Keratinocyte (primary cell): ENCODE measurements around the gene SMIM33. TPM values are rescaled to one million over a fixed set of nuclear protein-coding genes. Genes with fewer than 3 reads are reported as not detected.
A peak's percentile ranks its signal among the peaks of the same experiment; 100 is the strongest.
"Not testable (repeated sequence)": the region's sequence is repeated elsewhere in the genome, so short reads cannot be mapped to it uniquely, and the experiment has no call there.

ENCODE experiments used
- DNase-seq: peaks from one replicate; pipeline ENCODE4 v3.0.0-alpha.2; 2011; ENCODE audit warnings: low read depth, missing footprints, low spot score
- FAIRE-seq: peaks from 2 replicates; lab custom pipeline; 2011; peaks lifted over from hg19 to GRCh38; lab: Jason Lieb, UNC
- H2AFZ ChIP-seq: 2 replicates; pipeline ENCODE4 v1.6.0; 2012; ENCODE audit warnings: low read length, control low read depth, inconsistent platforms; ENCODE audit not compliant: control insufficient read depth
- H3K27ac ChIP-seq: 2 replicates; pipeline ENCODE4 v1.5.1; 2011; ENCODE audit warnings: low read length; ENCODE audit not compliant: control insufficient read depth, insufficient read depth
- H3K27me3 ChIP-seq: 3 replicates; pipeline ENCODE4 v1.6.0; 2011; ENCODE audit warnings: low read length; ENCODE audit not compliant: control insufficient read depth, insufficient read depth; ENCODE audit errors: extremely low read depth
- H3K36me3 ChIP-seq, 2 experiments: 2 replicates in 1 of 2; 3 replicates in 1 of 2; pipeline ENCODE4 v1.5.1; 2011; ENCODE audit warnings: low read length in 2 of 2, mild to moderate bottlenecking in 1 of 2; ENCODE audit not compliant: control insufficient read depth in 2 of 2, insufficient read depth in 2 of 2; ENCODE audit errors: extremely low read depth in 1 of 2
- H3K4me1 ChIP-seq: 3 replicates; pipeline ENCODE4 v1.5.1; 2011; ENCODE audit warnings: low read length; ENCODE audit not compliant: control insufficient read depth, insufficient read depth; ENCODE audit errors: extremely low read depth
- H3K4me2 ChIP-seq: 3 replicates; pipeline ENCODE4 v1.6.0; 2011; ENCODE audit warnings: low read depth, low read length; ENCODE audit not compliant: control insufficient read depth, insufficient read depth; ENCODE audit errors: extremely low read depth
- H3K4me3 ChIP-seq, 3 experiments: fragments of 200-600 bp in 1 of 3; sonication (generic) in 1 of 3; 2 replicates in 2 of 3; 3 replicates in 1 of 3; pipeline ENCODE4 v1.5.1; 2011 to 2016; ENCODE audit warnings: low read length in 3 of 3, mild to moderate bottlenecking in 3 of 3, control low read depth in 2 of 3, inconsistent platforms in 1 of 3, low read depth in 1 of 3, mixed read lengths in 1 of 3, mixed run types in 1 of 3, moderate library complexity in 1 of 3; ENCODE audit not compliant: control insufficient read depth in 2 of 3, insufficient read depth in 2 of 3; ENCODE audit errors: extremely low read depth in 1 of 3
- H3K79me2 ChIP-seq: 2 replicates; pipeline ENCODE4 v1.6.0; 2012; ENCODE audit warnings: low read length; ENCODE audit not compliant: control insufficient read depth, insufficient read depth
- H3K9ac ChIP-seq: 3 replicates; pipeline ENCODE4 v1.6.0; 2011; ENCODE audit warnings: low read length; ENCODE audit not compliant: control insufficient read depth, insufficient read depth; ENCODE audit errors: extremely low read depth
- H3K9me1 ChIP-seq: 3 replicates; pipeline ENCODE4 v1.6.0; 2011; ENCODE audit warnings: low read length; ENCODE audit not compliant: control insufficient read depth, insufficient read depth; ENCODE audit errors: extremely low read depth
- H3K9me3 ChIP-seq: 2 replicates; pipeline ENCODE4 v1.5.1; 2012; ENCODE audit warnings: low read depth, low read length; ENCODE audit not compliant: control insufficient read depth
- H4K20me1 ChIP-seq: 3 replicates; pipeline ENCODE4 v1.6.0; 2011; ENCODE audit warnings: low read length; ENCODE audit not compliant: control insufficient read depth, insufficient read depth; ENCODE audit errors: extremely low read depth
- CTCF ChIP-seq, 3 experiments: IDR thresholded peaks in 1 of 3; conservative IDR thresholded peaks in 1 of 3; optimal IDR thresholded peaks in 1 of 3; 2 replicates in 2 of 3; 3 replicates in 1 of 3; pipeline versions ENCODE3 to v1.5.1; 2011; ENCODE audit warnings: low read length in 3 of 3, mild to moderate bottlenecking in 3 of 3, moderate library complexity in 2 of 3, control low read depth in 1 of 3, inconsistent platforms in 1 of 3; ENCODE audit not compliant: insufficient read depth in 2 of 3; ENCODE audit errors: extremely low read depth in 1 of 3
- EZH2 ChIP-seq: IDR thresholded peaks from one replicate; pipeline ENCODE4 v1.6.1; 2012; ENCODE audit warnings: inconsistent platforms, mild to moderate bottlenecking, low read length, moderate library complexity
- dilution Hi-C: fragments of 300-500 bp; cut with MboI; formaldehyde crosslinking; loops from one replicate; pipeline ENCODE4 v1.7.0; 2020; ENCODE audit warnings: low sequenced_read_pairs; ENCODE audit not compliant: extremely low pct_ligation_motif_present
- polyA plus RNA-seq, 5 experiments: library from polyadenylated mRNA; depleted of rRNA in 3 of 5; stranded (reverse) in 3 of 5; stranded (forward) in 1 of 5; unstranded in 1 of 5; fragments of >200 nt; gene quantifications; 1 replicate in 1 of 5; 2 replicates in 3 of 5; 3 replicates in 1 of 5; pipeline versions ENCODE4 v1.2.1 to v1.2.3, GENCODE V29; 2011 to 2012; ENCODE audit warnings: missing spikeins in 2 of 5, low read depth in 1 of 5, low replicate concordance in 1 of 5

Gene SMIM33
- polyA plus RNA-seq, 1 donor (not counting 4 experiments of a cell fraction or from before 2014, with no cell fraction given), result not detected

- H3K9me1 ChIP-seq, H3K9me3 ChIP-seq, FAIRE-seq, H3K4me2 ChIP-seq, DNase-seq, H3K79me2 ChIP-seq, H3K9ac ChIP-seq, H3K27me3 ChIP-seq, H4K20me1 ChIP-seq, dilution Hi-C loops, H2AFZ ChIP-seq, H3K27ac ChIP-seq, H3K4me3 ChIP-seq: not testable (repeated sequence)
- Histone ChIP-seq H3K4me1 (peaks cover 27% of the 10 kb centered on the region), H3K36me3 (peaks cover 19 to 21% of the 10 kb centered on the region in 2 experiments)
Measured at GRCh38 chr5:139479729-139480128, 8.9 kb downstream of the SMIM33 start.

- H4K20me1 ChIP-seq, result no peaks in the 10 kb centered on the region
- H3K36me3 ChIP-seq, result peaks cover 13 to 14% of the 10 kb centered on the region in 2 experiments
- peak overlapping the region; percentile 92 for H3K9ac ChIP-seq
- no peaks in the 10 kb centered on the region for H3K27me3 ChIP-seq
- peaks cover 1% of the 10 kb centered on the region for H3K79me2 ChIP-seq
- peaks cover 29% of the 10 kb centered on the region for H3K4me1 ChIP-seq
- peak overlapping the region; percentile 99 for H3K4me2 ChIP-seq
- no peaks in the 10 kb centered on the region for H3K9me1 ChIP-seq
- H3K27ac ChIP-seq, result peak overlapping the region; percentile 98
- DNase-seq (no peak), FAIRE-seq (no peak)
- no peak overlapping the region for H2AFZ ChIP-seq
- peak overlapping the region; percentile 48 to 81 (median 73) for H3K4me3 ChIP-seq
- dilution Hi-C loops, result no loop called here
- H3K9me3 ChIP-seq, result no peaks in the 10 kb centered on the region
- TF ChIP-seq EZH2, result no peak
- TF ChIP-seq CTCF (optimal IDR thresholded peaks at IDR 0.05 in 1 of 3, IDR thresholded peaks at IDR 0.05 in 1 of 3, conservative IDR thresholded peaks at IDR 0.05 in 1 of 3; ENCODE audit: extremely low read depth in 1 of 3, insufficient read depth in 2 of 3, low read length in 3 of 3), result no peak
Measured at GRCh38 chr5:139481122-139481533, 10.3 kb downstream of the SMIM33 start.

- DNase-seq (peak; percentile 71), FAIRE-seq (no peak)
- dilution Hi-C loops, result no loop called here
- Histone ChIP-seq H4K20me1 (no peaks in the 10 kb centered on the region), H2AFZ (peak overlapping the region; percentile 94), H3K9me1 (no peaks in the 10 kb centered on the region), H3K4me1 (peaks cover 29% of the 10 kb centered on the region), H3K27ac (peak overlapping the region; percentile 98), H3K79me2 (peaks cover 1% of the 10 kb centered on the region), H3K4me3 (peak overlapping the region; percentile 48 to 81 (median 73)), H3K36me3 (peaks cover 13 to 14% of the 10 kb centered on the region in 2 experiments), H3K9me3 (no peaks in the 10 kb centered on the region), H3K4me2 (peak overlapping the region; percentile 99), H3K9ac (peak overlapping the region; percentile 92), H3K27me3 (no peaks in the 10 kb centered on the region)
- TF ChIP-seq CTCF (optimal IDR thresholded peaks at IDR 0.05 in 1 of 3, IDR thresholded peaks at IDR 0.05 in 1 of 3, conservative IDR thresholded peaks at IDR 0.05 in 1 of 3; ENCODE audit: extremely low read depth in 1 of 3, insufficient read depth in 2 of 3, low read length in 3 of 3) (peak in 2 of 3 experiments; percentile 49 to 62), EZH2 (no peak)
Measured at GRCh38 chr5:139481580-139482049, 10.8 kb downstream of the SMIM33 start.
